ENCODE data around the gene LHFPL3.

Gene LHFPL3

GRCh38 chr7:104852386-104852785 is 524.0 kb downstream of the LHFPL3 start:
- DNase-seq = no peak

GRCh38 chr7:104855861-104856260 is 527.5 kb downstream of the LHFPL3 start:
- DNase-seq = no peak

- DNase-seq = peak in 1 of 5 donors; percentile 16
These were observed 529.3 kb downstream of the LHFPL3 start for GRCh38 chr7:104857458-104858425.

- DNase-seq = no peak
These were observed 531.5 kb downstream of the LHFPL3 start for GRCh38 chr7:104859754-104860426.

- no peak for DNase-seq
These were observed 533.5 kb downstream of the LHFPL3 start for GRCh38 chr7:104861729-104862390.

GRCh38 chr7:104862719-104863118 is 534.3 kb downstream of the LHFPL3 start:
- no peak for DNase-seq

GRCh38 chr7:104873401-104873800 is 545.0 kb downstream of the LHFPL3 start:
- no peak for DNase-seq

GRCh38 chr7:104878577-104878976 is 550.2 kb downstream of the LHFPL3 start:
- peak in 1 of 5 donors; percentile 73 for DNase-seq

GRCh38 chr7:104883248-104883717 is 554.9 kb downstream of the LHFPL3 start:
- no peak for DNase-seq

- peak; percentile 38 to 67 (median 62) for DNase-seq
These were observed 555.5 kb downstream of the LHFPL3 start for GRCh38 chr7:104883718-104884452.

- DNase-seq = no peak
These were observed 558.2 kb downstream of the LHFPL3 start for GRCh38 chr7:104886651-104887050.

- DNase-seq = no peak
These were observed 561.8 kb downstream of the LHFPL3 start for GRCh38 chr7:104890216-104890615.

- DNase-seq = no peak
These were observed 563.5 kb downstream of the LHFPL3 start for GRCh38 chr7:104891949-104892348.

- no peak for DNase-seq
These were observed 565.9 kb downstream of the LHFPL3 start for GRCh38 chr7:104894314-104894713.

GRCh38 chr7:104894726-104895521 is 566.5 kb downstream of the LHFPL3 start:
- DNase-seq = no peak

- no peak for DNase-seq
These were observed 567.3 kb downstream of the LHFPL3 start for GRCh38 chr7:104895522-104896236.

GRCh38 chr7:104898434-104898833 is 570.0 kb downstream of the LHFPL3 start:
- no peak for DNase-seq

GRCh38 chr7:104900525-104901239 is 572.3 kb downstream of the LHFPL3 start:
- no peak for DNase-seq

- no peak for DNase-seq
These were observed 572.8 kb downstream of the LHFPL3 start for GRCh38 chr7:104901240-104901619.

- DNase-seq = no peak
These were observed 573.8 kb downstream of the LHFPL3 start for GRCh38 chr7:104902183-104902582.

All from T-helper 1 cell (primary cell).